Activated T-cell treated with anti-CD3 and anti-CD28 coated beads, Interleukin-2, amount 50 U/mL, for 1 hour (primary cell): Measurements from ENCODE around the gene IGFBP4.

ENCODE experiments used
- DNase-seq: peaks from one replicate; pipeline ENCODE4 v3.0.0-alpha.2; 2020

Gene IGFBP4

GRCh38 chr17:40493697-40494096, 50.4 kb downstream of the IGFBP4 start:
- DNase-seq, result no peak

GRCh38 chr17:40495140-40495539, 51.9 kb downstream of the IGFBP4 start:
- DNase-seq, result no peak

GRCh38 chr17:40496170-40496569, 52.9 kb downstream of the IGFBP4 start:
- DNase-seq, result no peak

- DNase-seq, result no peak
These were observed 53.6 kb downstream of the IGFBP4 start for GRCh38 chr17:40496634-40497420.

GRCh38 chr17:40497695-40498094, 54.4 kb downstream of the IGFBP4 start:
- DNase-seq, result no peak

DNA sequence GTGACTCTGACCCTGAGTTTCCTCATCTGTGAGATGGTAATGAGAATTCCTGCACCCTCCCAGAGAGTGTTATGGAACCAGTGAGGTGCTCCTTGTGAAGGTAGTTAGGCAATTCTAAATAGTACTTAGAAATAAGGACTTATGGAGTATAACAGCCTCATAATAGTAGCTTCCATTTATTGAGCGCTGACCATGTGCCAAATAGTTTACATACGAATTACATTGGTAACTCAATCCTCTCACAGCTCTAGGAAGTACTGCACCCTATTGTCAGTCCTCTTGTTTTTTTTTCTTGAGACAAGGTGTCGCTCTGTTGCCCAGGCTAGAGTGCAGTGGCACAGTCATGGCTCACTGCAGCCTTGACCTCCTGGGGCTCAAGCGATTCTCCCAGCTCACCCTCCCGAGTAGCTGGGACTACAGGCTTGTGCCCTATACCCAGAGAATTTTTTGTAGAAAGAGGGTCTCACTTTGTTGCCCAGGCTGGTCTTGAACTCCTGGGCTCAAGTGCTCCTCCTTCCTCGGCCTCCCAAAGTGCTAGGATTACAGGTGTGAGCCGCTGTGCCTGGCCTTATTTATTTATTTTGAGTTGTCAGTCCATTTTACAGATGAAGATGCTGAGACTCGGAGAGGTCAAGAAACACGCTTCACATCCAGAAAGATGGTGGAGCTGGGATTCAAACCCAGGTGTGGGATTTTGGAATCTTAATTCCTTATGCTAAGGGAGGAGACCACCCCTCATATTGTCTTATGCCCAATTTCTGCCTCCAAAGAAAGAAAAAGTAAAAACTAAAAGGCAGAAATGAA, 55.2 kb downstream of the IGFBP4 start:
- DNase-seq, result no peak

GRCh38 chr17:40499551-40500189, 56.4 kb downstream of the IGFBP4 start:
- DNase-seq, result no peak

DNA sequence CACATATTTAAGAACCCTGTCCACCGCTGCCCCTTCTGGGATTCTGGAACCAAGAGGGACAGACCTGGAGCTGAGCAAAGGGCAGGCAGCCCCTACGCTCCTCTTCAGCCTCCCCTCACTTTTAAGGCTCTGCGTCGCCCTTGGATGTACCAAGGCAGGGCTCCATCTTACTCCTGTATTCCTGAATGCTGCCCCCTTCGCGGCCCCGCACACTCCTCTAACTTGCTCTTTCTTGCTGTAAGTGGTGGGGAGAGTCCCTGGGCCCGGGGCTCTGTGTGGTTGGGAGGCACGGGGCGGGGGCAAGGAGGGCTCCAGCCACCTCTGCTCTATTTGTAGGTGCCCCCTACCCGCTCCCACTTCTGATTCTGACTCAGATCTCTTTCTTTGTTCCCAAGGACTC, 56.9 kb downstream of the IGFBP4 start:
- DNase-seq, result no peak

- no peak for DNase-seq
These were observed 57.5 kb downstream of the IGFBP4 start for GRCh38 chr17:40500709-40501108.

GRCh38 chr17:40501499-40501911, 58.3 kb downstream of the IGFBP4 start, which contains the start of gene TNS4:
TNS4 (minus strand) TSS chr17:40501623; CDS start chr17:40496425, 5,198 bp downstream.
- DNase-seq, result no peak

GRCh38 chr17:40502716-40503115, 59.5 kb downstream of the IGFBP4 start:
- DNase-seq, result no peak

DNA sequence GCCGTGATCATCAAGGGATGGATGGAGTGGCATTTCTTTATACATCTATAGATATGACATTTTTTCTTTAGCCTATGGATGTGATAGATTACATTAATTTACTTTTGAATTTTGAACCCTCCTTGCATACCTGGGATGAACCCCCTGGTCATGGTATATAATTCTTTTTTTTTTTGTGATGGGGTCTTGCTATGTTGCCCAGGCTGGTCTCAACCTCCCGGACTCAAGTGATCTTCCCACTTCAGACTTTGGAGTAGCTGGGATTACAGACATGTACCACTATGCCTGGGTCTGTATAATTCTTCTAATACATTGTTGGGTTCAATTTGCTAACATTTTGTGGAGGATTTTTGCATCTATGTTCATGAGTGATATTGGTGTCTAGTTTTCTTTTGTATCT, 59.9 kb downstream of the IGFBP4 start:
- no peak for DNase-seq

- DNase-seq, result no peak
These were observed 63.5 kb downstream of the IGFBP4 start for GRCh38 chr17:40506786-40507185.
